ENCODE measurements around the gene NEMP1. TPM values are rescaled to one million over a fixed set of nuclear protein-coding genes. Genes with fewer than 3 reads are reported as not detected.

NEMP1 gene
- total RNA-seq, 1 experiment from 2014 or later, result 14.9 TPM

Other genes with a start within 250 kb of the NEMP1 start
- not detected in 2 replicates for gene SDR9C7, start 144.4 kb downstream of the NEMP1 start, total RNA-seq (2014; rRNA removed; shearing (Covaris generic); ENCODE audit: low replicate concordance)
- not detected in 2 replicates for gene RDH16, start 121.2 kb downstream of the NEMP1 start, total RNA-seq (2014; rRNA removed; shearing (Covaris generic); ENCODE audit: low replicate concordance)
- 3.1 and 3.3 TPM in 2 replicates for gene ZBTB39, start 72.2 kb downstream of the NEMP1 start, total RNA-seq (2014; rRNA removed; shearing (Covaris generic); ENCODE audit: low replicate concordance)
- 0.36 TPM in 1 of 2 replicates, not detected in the other for gene TAC3, start 62.3 kb downstream of the NEMP1 start, total RNA-seq (2014; rRNA removed; shearing (Covaris generic); ENCODE audit: low replicate concordance)
- not detected in 2 replicates for gene MYO1A, start 28.7 kb downstream of the NEMP1 start, total RNA-seq (2014; rRNA removed; shearing (Covaris generic); ENCODE audit: low replicate concordance)
- gene NAB2, start 10.3 kb upstream of the NEMP1 start, total RNA-seq (2014; rRNA removed; shearing (Covaris generic); ENCODE audit: low replicate concordance), result 28.7 and 45.1 TPM in 2 replicates
- 53.6 and 59.7 TPM in 2 replicates for gene STAT6, start 32.6 kb upstream of the NEMP1 start, total RNA-seq (2014; rRNA removed; shearing (Covaris generic); ENCODE audit: low replicate concordance)
- 29.1 and 39.0 TPM in 2 replicates for gene LRP1, start 49.7 kb upstream of the NEMP1 start, total RNA-seq (2014; rRNA removed; shearing (Covaris generic); ENCODE audit: low replicate concordance)
- not detected in 2 replicates for gene LRP1-AS, start 68.8 kb upstream of the NEMP1 start, total RNA-seq (2014; rRNA removed; shearing (Covaris generic); ENCODE audit: low replicate concordance)
- 1.2 TPM in 1 of 2 replicates, not detected in the other for gene NXPH4, start 138.0 kb upstream of the NEMP1 start, total RNA-seq (2014; rRNA removed; shearing (Covaris generic); ENCODE audit: low replicate concordance)
- gene SHMT2, start 150.9 kb upstream of the NEMP1 start, total RNA-seq (2014; rRNA removed; shearing (Covaris generic); ENCODE audit: low replicate concordance), result 232 and 343 TPM in 2 replicates
- gene STAC3, start 172.4 kb upstream of the NEMP1 start, total RNA-seq (2014; rRNA removed; shearing (Covaris generic); ENCODE audit: low replicate concordance), result 0.86 TPM in 1 of 2 replicates, not detected in the other